ENCODE data around the gene SPON1. TPM values are rescaled to one million over a fixed set of nuclear protein-coding genes. Genes with fewer than 3 reads are reported as not detected.

SPON1 gene
- total and polyA plus RNA-seq, 4 donors: 0.72 to 4.9 (median 1.2) TPM

GRCh38 chr11:14266622-14267021 is 304.1 kb downstream of the SPON1 start:
- H3K27me3 ChIP-seq (ENCODE audit: control insufficient read depth in 4 of 4, insufficient read depth in 4 of 4, low read length in 3 of 4): no peaks in the 10 kb centered on the region
- no peak overlapping the region for H3K27ac ChIP-seq (ENCODE audit: low read depth in 1 of 2, low read length in 2 of 2)
- no peaks in the 10 kb centered on the region for H3K4me1 ChIP-seq (ENCODE audit: control insufficient read depth in 4 of 4, insufficient read depth in 4 of 4, low read length in 3 of 4)
- no peak overlapping the region for H3K9ac ChIP-seq (ENCODE audit: low read depth in 1 of 2, low read length in 2 of 2)
- H3K36me3 ChIP-seq (ENCODE audit: control insufficient read depth in 4 of 4, insufficient read depth in 3 of 4, low read depth in 1 of 4, low read length in 3 of 4): no peaks in the 10 kb centered on the region
- 96% methylated on average over 1 of the region's 1 CpG for WGBS
- no peak for TF ChIP-seq YY1 (IDR thresholded peaks at IDR 0.05)
- no peak for TF ChIP-seq SP1 (IDR thresholded peaks at IDR 0.05)
- no peak for TF ChIP-seq REST (IDR thresholded peaks at IDR 0.05)
- TF ChIP-seq HNF4A (conservative IDR thresholded peaks at IDR 0.05): no peak
- TF ChIP-seq GABPA (IDR thresholded peaks at IDR 0.05 in 1 of 2, conservative IDR thresholded peaks at IDR 0.05 in 1 of 2): no peak
- TF ChIP-seq EGR1 (IDR thresholded peaks at IDR 0.05; ENCODE audit: low read depth in 2 of 2): no peak
- no peak for TF ChIP-seq NR2F2 (IDR thresholded peaks at IDR 0.05)
- TF ChIP-seq CTCF (IDR thresholded peaks at IDR 0.05; ENCODE audit: low read depth, low read length, missing input control): no peak
- no peak for TF ChIP-seq RXRA (IDR thresholded peaks at IDR 0.05)
- TF ChIP-seq TAF1 (conservative IDR thresholded peaks at IDR 0.05): no peak
- no peak for TF ChIP-seq MAX (IDR thresholded peaks at IDR 0.05)
- H3K9me3 ChIP-seq (ENCODE audit: control insufficient read depth in 4 of 4, low read length in 3 of 4): no peaks in the 10 kb centered on the region
- no peak for DNase-seq (ENCODE audit: low spot score)
- no peak overlapping the region for H3K4me3 ChIP-seq (ENCODE audit: low read depth in 1 of 3, low read length in 3 of 3)

GRCh38 chr11:14267861-14268635 is 305.5 kb downstream of the SPON1 start:
- Histone ChIP-seq H3K9me3 (ENCODE audit: control insufficient read depth in 4 of 4, low read length in 3 of 4) (no peaks in the 10 kb centered on the region), H3K36me3 (ENCODE audit: control insufficient read depth in 4 of 4, insufficient read depth in 3 of 4, low read depth in 1 of 4, low read length in 3 of 4) (no peaks in the 10 kb centered on the region), H3K27me3 (ENCODE audit: control insufficient read depth in 4 of 4, insufficient read depth in 4 of 4, low read length in 3 of 4) (no peaks in the 10 kb centered on the region), H3K4me3 (ENCODE audit: low read depth in 1 of 3, low read length in 3 of 3) (no peak overlapping the region), H3K9ac (ENCODE audit: low read depth in 1 of 2, low read length in 2 of 2) (no peak overlapping the region), H3K4me1 (ENCODE audit: control insufficient read depth in 4 of 4, insufficient read depth in 4 of 4, low read length in 3 of 4) (no peaks in the 10 kb centered on the region), H3K27ac (ENCODE audit: low read depth in 1 of 2, low read length in 2 of 2) (no peak overlapping the region)
- WGBS: 96% methylated on average over 6 of the region's 6 CpGs
- DNase-seq (ENCODE audit: low spot score): no peak
- no peak for TF ChIP-seq GABPA (IDR thresholded peaks at IDR 0.05 in 1 of 2, conservative IDR thresholded peaks at IDR 0.05 in 1 of 2)
- TF ChIP-seq MAX (IDR thresholded peaks at IDR 0.05): no peak
- no peak for TF ChIP-seq REST (IDR thresholded peaks at IDR 0.05)
- no peak for TF ChIP-seq CTCF (IDR thresholded peaks at IDR 0.05; ENCODE audit: low read depth, low read length, missing input control)
- no peak for TF ChIP-seq RXRA (IDR thresholded peaks at IDR 0.05)
- no peak for TF ChIP-seq JUND (IDR thresholded peaks at IDR 0.05)
